HG02678 (cell line): ENCODE results near the gene DAB2IP.
"Not testable (repeated sequence)": the region's sequence is repeated elsewhere in the genome, so short reads cannot be mapped to it uniquely, and the experiment has no call there.

Experiments
- ATAC-seq: cut with Tn5 transposase; IDR thresholded peaks from one replicate; pipeline ENCODE4 v1.9.1; 2021; ENCODE audit warnings: mild to moderate bottlenecking, moderate library complexity; ENCODE audit not compliant: unreplicated experiment

The DAB2IP gene

GRCh38 chr9:121785673-121786542, 134.5 kb downstream of the DAB2IP start:
- ATAC-seq: no peak

- no peak for ATAC-seq
Observed at GRCh38 chr9:121786543-121786948, 135.1 kb downstream of the DAB2IP start.

DNA sequence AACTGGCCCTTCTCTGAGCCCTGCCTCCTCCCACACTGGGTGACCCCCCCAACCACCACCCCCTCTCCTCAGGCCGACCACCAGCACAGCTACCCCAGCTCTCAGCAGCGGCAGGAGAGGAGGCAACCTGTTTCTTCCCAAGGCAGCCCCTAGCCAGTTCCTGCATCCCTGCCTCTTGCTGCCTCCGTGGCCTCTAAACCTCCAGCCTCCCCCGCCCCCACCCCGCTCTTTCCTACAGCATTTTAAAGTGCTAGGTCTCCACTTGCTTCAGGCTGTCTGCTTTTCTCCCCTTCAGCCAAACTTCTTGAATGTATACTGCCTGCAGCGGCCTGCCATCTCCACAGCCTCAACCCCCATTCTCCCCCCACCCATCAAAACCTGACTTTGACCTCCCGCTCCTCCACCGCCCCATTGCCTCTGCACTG, 135.6 kb downstream of the DAB2IP start:
- ATAC-seq: no peak

GRCh38 chr9:121788686-121789366, 137.4 kb downstream of the DAB2IP start:
- no peak for ATAC-seq

DNA sequence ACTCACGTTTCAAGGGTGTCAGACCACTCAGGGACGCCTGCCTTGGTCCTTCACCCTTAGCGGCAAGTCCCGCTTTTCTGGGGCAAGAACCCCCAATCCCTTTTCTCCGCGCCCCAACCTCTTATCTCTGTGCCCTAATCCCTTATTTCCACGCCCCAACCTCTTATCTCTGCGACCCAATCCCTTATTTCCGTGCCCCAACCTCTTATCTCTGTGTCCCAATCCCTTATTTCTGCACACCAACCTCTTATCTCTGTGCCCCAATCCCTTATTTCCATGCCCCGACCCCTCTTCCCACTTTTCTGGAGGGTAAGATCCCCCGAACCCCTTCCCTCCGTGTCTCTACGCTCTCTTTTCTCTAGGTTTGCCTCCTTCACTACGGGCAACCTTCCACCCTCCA, 139.4 kb downstream of the DAB2IP start:
- no peak for ATAC-seq

GRCh38 chr9:121792476-121792875, 141.0 kb downstream of the DAB2IP start:
- ATAC-seq: not testable (repeated sequence)

GRCh38 chr9:121794334-121794733, 142.9 kb downstream of the DAB2IP start:
- ATAC-seq: not testable (repeated sequence)

- no peak for ATAC-seq
Observed at GRCh38 chr9:121797081-121797480, 145.6 kb downstream of the DAB2IP start.

GRCh38 chr9:121798941-121799340, 147.5 kb downstream of the DAB2IP start:
- no peak for ATAC-seq

DNA sequence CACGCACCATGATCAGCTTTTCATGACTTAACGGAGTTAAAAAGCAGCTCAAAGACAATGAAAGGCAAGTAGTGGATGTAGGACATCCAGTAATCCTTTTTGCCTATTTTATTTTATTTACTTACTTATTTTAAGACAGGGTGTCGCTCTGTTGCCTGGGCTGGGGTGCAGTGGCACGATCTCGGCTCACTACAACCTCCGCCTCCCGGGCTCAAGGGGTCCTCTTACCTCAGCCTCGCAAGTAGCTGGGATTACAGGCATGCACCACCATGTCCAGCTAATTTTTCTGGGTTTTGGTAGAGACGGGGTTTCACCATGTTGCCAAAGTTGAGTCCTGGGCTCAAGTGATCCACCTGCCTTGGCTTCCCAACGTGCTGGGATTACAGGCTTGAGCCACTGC, 148.9 kb downstream of the DAB2IP start:
- ATAC-seq: no peak

DNA sequence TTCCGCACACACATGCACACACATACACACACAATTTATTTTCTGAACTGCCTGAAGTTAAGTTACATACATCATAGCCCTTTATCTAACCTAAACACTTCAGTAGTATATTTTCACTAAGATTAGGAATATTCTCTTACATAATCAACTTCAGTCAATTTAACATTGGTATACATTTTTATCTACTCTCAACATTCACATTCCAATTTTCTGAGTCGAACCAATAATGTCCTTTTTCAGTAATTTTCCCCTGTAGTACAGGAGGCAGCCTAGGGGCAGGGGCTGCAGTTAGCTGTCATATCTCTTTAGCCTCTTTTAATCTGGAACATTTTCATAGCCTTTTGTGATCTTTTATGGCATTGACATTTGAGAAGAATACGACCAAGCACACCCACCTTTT, 150.1 kb downstream of the DAB2IP start:
- ATAC-seq: no peak

DNA sequence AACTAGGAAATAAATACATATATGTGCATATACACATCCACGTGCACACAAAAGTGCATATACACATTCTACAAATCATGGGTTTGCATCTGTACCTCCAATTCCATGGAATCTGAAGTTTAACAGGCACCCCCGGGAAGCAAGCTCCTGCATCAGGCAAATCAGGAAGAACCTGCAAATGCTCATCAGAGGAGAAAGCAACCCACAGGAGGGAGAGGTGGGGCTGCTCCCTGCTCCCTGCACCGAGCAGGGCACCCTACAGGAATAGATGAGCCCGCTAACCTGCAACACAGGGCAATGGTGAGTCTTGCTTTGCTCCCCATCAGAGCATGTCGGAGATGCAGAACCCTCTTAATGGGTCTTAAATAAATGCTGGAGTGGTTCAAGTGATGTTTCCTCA, 151.3 kb downstream of the DAB2IP start:
- no peak for ATAC-seq

- no peak for ATAC-seq
Observed at GRCh38 chr9:121807069-121807822, 155.8 kb downstream of the DAB2IP start.

DNA sequence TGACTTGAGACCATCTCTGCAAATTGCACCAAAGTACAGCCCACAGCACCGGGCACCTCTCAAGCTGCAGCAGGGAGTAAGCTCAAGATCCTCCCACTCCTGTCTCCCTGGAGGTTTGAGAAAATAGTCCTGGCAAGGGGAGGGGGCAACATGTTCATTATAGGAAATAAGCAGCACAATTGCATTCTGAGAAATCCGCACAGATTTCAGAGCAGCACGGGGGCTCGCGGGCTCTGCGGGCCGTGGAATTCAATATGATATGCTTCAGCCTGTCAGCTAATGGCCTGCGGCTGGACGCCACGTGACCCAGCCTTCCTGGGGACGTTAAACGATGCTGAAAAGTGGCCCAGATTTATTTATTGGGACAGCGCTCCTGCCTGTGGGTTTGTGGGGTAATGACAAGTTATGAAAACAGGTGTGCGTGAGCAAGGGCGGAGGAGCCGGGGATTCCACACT, 156.4 kb downstream of the DAB2IP start:
- ATAC-seq: no peak

DNA sequence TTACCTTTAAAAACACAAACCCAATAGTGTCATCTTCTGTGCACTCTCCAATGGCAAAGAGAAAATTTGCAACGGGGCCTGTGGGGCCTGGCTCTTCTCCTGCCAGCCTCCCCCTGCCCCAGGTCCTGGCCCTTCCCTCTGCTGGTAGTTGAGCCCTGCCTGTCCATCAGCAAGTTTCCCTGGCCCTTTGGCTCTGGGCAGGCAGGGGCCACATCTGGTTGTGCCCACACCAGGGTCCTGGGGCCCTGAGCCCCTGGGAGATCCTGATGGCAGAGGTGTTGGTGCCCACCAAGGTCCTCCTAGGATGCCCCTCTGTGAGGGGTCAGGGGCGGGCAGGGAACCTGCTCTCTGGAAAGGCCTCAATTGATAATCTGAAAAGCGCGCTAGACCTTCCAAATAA, 157.3 kb downstream of the DAB2IP start:
- no peak for ATAC-seq

- no peak for ATAC-seq
Observed at GRCh38 chr9:121809356-121810050, 158.1 kb downstream of the DAB2IP start.

GRCh38 chr9:121810489-121810888, 159.1 kb downstream of the DAB2IP start:
- no peak for ATAC-seq

DNA sequence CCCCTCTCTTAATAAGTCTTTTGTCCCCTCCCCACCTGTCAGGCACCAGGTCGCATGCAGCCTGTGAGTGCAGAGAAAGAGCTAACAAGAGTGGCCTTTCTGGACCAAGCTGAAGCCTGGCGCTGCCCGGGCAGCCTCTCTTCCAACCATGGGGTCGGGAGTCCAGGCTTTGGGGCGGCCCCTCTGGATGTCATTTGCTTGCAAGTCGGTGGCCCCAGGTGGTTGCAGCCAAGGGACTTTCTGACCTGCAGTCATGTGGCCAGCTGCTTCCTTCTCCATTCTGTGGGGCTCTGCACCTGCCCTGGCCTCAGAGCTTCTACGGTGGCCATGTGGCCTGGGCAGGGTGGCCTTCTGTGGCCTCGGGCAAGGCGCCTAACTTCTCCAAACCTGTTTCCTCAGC, 159.7 kb downstream of the DAB2IP start:
- ATAC-seq: no peak

GRCh38 chr9:121811751-121812150, 160.3 kb downstream of the DAB2IP start:
- no peak for ATAC-seq

DNA sequence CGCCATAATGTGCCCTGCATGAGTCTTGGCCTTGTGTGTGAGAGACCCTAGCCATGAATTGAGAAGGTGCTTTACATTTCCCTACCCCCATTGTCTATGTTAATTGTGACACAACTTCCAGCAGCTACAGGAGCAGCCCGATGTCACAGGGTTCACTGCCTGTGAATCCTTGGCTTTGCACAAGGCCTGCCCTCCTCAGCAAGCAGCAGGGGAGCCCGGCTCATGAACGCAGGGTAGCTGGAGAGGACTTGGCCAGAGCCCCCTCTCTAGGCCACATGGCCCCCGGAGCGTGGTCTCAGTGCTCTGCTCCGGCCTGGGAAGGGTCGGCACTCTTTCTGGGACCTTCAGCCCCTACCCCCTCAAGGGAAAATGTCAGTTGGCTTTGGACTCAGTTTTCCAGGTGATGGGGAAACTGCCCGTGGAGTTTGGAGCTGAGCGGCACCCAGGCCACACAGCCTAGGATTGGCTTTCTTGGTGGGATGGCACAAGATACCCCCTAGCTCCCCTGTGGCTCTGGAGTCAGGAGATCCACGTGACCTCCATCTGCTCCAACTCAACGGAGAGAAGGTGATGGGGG, 160.8 kb downstream of the DAB2IP start:
- no peak for ATAC-seq
